OCI-LY7 (cell line): Measurements from ENCODE around the gene MGST2. TPM values are rescaled to one million over a fixed set of nuclear protein-coding genes. Genes with fewer than 3 reads are reported as not detected.
A peak's percentile ranks its signal among the peaks of the same experiment; 100 is the strongest.

ENCODE experiments used
- BruUV-seq: library from RNA; stranded (reverse); fragments of 400-500 nt; replicated peaks from 2 replicates; lab custom pipeline; 2021; lab: Mats Ljungman, UMichigan
- CTCF ChIA-PET: fragments of 300-600 bp; sonication (Branson Sonifier 250); formaldehyde crosslinking; loops from one replicate; lab custom pipeline; 2022; ENCODE audit warnings: antibody characterized with exemption; ENCODE audit not compliant: unreplicated experiment; lab: Charles Lee
- POLR2A ChIA-PET: fragments of 300-600 bp; sonication (Branson Sonifier 250); formaldehyde crosslinking; loops from one replicate; lab custom pipeline; 2022; ENCODE audit warnings: antibody characterized with exemption; lab: Charles Lee
- DNase-seq: peaks from one replicate; pipeline ENCODE4 v3.0.0-alpha.2; 2015; ENCODE audit warnings: low spot score
- H2AFZ ChIP-seq: fragments of 200-600 bp; sonication (generic), shearing (Covaris generic); 2 replicates; pipeline ENCODE4 v1.6.1; 2014; ENCODE audit warnings: mild to moderate bottlenecking, antibody characterized with exemption, low read length, moderate library complexity
- H3K27ac ChIP-seq: fragments of 200-600 bp; sonication (generic); 2 replicates; pipeline ENCODE4 v1.5.1; 2014; ENCODE audit warnings: mixed run types, low read depth, mild to moderate bottlenecking, moderate library complexity, low read length, inconsistent platforms; ENCODE audit not compliant: poor library complexity, severe bottlenecking
- H3K36me3 ChIP-seq: fragments of 200-600 bp; sonication (generic); 2 replicates; pipeline ENCODE4 v1.6.1; 2014; ENCODE audit warnings: mild to moderate bottlenecking, antibody characterized with exemption, low read length, moderate library complexity, mixed read lengths; ENCODE audit not compliant: insufficient read depth
- H3K4me1 ChIP-seq: fragments of 200-600 bp; sonication (generic); 2 replicates; pipeline ENCODE4 v1.5.1; 2014; ENCODE audit warnings: mild to moderate bottlenecking, low read length; ENCODE audit not compliant: insufficient read depth, poor library complexity, severe bottlenecking
- H3K4me2 ChIP-seq: fragments of 200-600 bp; sonication (generic); 2 replicates; pipeline ENCODE4 v1.6.1; 2014; ENCODE audit warnings: mild to moderate bottlenecking, low read length
- H3K4me3 ChIP-seq: fragments of 200-600 bp; sonication (generic); 2 replicates; pipeline ENCODE4 v1.5.1; 2014; ENCODE audit warnings: mild to moderate bottlenecking, low read depth, low read length; ENCODE audit not compliant: poor library complexity, severe bottlenecking
- H3K79me2 ChIP-seq: fragments of 200-600 bp; sonication (generic); 2 replicates; pipeline ENCODE4 v1.6.1; 2016; ENCODE audit warnings: low read depth, mild to moderate bottlenecking, low read length, moderate library complexity, mixed read lengths; ENCODE audit not compliant: insufficient read depth
- H3K9me2 ChIP-seq: fragments of 200-600 bp; sonication (generic); 2 replicates; pipeline ENCODE4 v1.6.1; 2016; ENCODE audit warnings: mild to moderate bottlenecking, low read length, mixed read lengths; ENCODE audit not compliant: insufficient read depth
- H3K9me3 ChIP-seq: fragments of 200-600 bp; sonication (generic); 2 replicates; pipeline ENCODE4 v1.6.1; 2014; ENCODE audit warnings: mild to moderate bottlenecking, mixed run types, low read length, mixed read lengths
- H4K20me1 ChIP-seq: fragments of 200-600 bp; sonication (generic); 2 replicates; pipeline ENCODE4 v1.6.1; 2014; ENCODE audit warnings: mild to moderate bottlenecking, antibody characterized with exemption, low read length, moderate library complexity, mixed read lengths; ENCODE audit not compliant: insufficient read depth
- EZH2phosphoT487 ChIP-seq: fragments of 200-600 bp; sonication (generic); IDR thresholded peaks from 2 replicates; pipeline ENCODE4 v1.6.1; 2018; ENCODE audit warnings: low read depth, borderline replicate concordance, mild to moderate bottlenecking, mixed run types, antibody characterized with exemption, low read length, moderate library complexity, mixed read lengths
- intact Hi-C: fragments of 100-400 bp; cut with micrococcal nuclease; formaldehyde crosslinking; loops from one replicate; pipeline ENCODE4 v1.10.0; 2022; ENCODE audit not compliant: unreplicated experiment
- total RNA-seq, 2 experiments: library from RNA; depleted of rRNA in 1 of 2; stranded (reverse); fragments of >200 nt in 1 of 2; shearing (Covaris generic) in 1 of 2; gene quantifications; 2 replicates each; pipeline ENCODE4 v1.2.3, GENCODE V29; 2014 to 2022
- TF ChIP-seq, protein P1 (sequence below): fragments of 200-600 bp; sonication (generic); conservative IDR thresholded peaks from 2 replicates; pipeline ENCODE4 v1.5.1; 2014; ENCODE audit warnings: mild to moderate bottlenecking, antibody characterized with exemption, low read length, moderate library complexity, mixed read lengths

Gene MGST2
- total RNA-seq, 2 experiments from 2014 or later, result 4.7 to 11.7 TPM

DNA sequence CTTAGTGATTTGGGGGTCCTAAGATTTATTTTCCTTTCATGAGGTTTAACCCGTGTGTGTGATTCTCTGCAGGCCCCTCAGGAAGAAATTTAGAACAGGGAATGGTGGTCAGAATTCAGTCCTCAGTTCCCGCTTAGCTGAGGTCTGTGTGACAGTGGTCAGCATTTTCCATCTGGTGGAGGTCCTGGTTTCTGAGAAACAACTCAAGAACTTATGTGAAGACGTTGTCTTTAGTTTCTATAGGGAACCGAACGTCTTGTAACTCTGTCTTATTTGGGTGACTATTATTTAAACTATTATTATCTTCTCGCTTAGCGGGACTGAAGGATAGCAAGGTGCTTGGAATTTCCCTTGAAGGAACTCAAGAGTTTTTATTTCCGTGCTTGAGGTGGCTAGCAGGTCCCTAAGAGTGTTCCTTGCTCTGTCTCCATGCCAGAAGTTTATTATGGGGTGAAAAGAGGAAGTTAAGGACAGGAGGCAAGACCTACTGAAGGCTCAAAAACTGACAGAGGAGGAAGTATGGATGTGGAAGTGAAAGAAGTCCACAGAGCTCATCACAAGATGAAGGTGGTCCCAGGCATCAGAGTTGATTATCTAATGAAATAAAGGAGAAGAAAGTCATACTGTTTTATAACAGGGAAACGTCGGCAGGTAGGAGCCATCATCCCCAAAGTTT, 9.4 kb downstream of the MGST2 start:
- no peaks in the 10 kb centered on the region for H3K79me2 ChIP-seq
- TF ChIP-seq, protein P1, sequence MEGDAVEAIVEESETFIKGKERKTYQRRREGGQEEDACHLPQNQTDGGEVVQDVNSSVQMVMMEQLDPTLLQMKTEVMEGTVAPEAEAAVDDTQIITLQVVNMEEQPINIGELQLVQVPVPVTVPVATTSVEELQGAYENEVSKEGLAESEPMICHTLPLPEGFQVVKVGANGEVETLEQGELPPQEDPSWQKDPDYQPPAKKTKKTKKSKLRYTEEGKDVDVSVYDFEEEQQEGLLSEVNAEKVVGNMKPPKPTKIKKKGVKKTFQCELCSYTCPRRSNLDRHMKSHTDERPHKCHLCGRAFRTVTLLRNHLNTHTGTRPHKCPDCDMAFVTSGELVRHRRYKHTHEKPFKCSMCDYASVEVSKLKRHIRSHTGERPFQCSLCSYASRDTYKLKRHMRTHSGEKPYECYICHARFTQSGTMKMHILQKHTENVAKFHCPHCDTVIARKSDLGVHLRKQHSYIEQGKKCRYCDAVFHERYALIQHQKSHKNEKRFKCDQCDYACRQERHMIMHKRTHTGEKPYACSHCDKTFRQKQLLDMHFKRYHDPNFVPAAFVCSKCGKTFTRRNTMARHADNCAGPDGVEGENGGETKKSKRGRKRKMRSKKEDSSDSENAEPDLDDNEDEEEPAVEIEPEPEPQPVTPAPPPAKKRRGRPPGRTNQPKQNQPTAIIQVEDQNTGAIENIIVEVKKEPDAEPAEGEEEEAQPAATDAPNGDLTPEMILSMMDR, result no peak
- no peak for TF ChIP-seq EZH2phosphoT487
- H3K36me3 ChIP-seq, result peaks cover 6% of the 10 kb centered on the region; the same call in 1 of the 2 replicates
- no TSS peak for BruUV-seq
- intact Hi-C loops, result no loop called here
- ChIA-PET POLR2A (interaction anchor here (0.5 to 1.0 kb wide), 4 partner anchors 9 to 52 kb away, joined by 3 to 5 read pairs (median 3); partner anchors contain the start of gene MGST2), CTCF (no interaction called here)
- H3K9me3 ChIP-seq, result no peaks in the 10 kb centered on the region
- no peak overlapping the region for H3K4me3 ChIP-seq
- no peak overlapping the region for H3K27ac ChIP-seq
- H2AFZ ChIP-seq, result no peak overlapping the region
- H3K9me2 ChIP-seq, result no peaks in the 10 kb centered on the region
- H3K4me2 ChIP-seq, result peak overlapping the region; percentile 26; the same call in 1 of the 2 replicates
- peak; percentile 49 for DNase-seq
- H3K4me1 ChIP-seq, result peaks cover 8% of the 10 kb centered on the region
- H4K20me1 ChIP-seq, result no peaks in the 10 kb centered on the region

DNA sequence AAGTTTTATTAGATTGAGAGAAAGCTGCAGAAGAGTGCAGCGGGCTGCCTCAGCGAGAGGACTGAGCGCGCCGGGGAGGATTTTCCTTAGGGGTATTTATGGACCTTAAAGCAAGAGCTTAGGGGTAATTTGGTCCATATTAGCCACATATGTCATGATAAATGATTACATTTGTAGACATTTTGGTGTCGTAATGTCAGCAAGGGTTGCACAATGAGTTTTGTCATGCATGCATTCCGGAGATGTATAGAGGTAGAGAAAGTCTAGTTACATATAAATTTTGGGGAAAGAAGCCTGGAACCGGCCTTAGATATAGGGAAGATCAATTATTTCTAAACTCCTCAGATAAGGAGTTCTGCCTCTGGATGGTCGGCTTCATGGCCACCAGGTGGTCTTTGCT, 10.0 kb downstream of the MGST2 start:
- H3K4me2 ChIP-seq, result 0 out of 2 replicates have a peak overlapping the region, but pooled peaks have one; percentile 26
- ChIA-PET CTCF (no interaction called here), POLR2A (no interaction called here)
- peaks cover 8% of the 10 kb centered on the region for H3K4me1 ChIP-seq
- no TSS peak for BruUV-seq
- H2AFZ ChIP-seq, result no peak overlapping the region
- no peaks in the 10 kb centered on the region for H3K9me2 ChIP-seq
- H4K20me1 ChIP-seq, result no peaks in the 10 kb centered on the region
- peaks cover 6% of the 10 kb centered on the region; the same call in 1 of the 2 replicates for H3K36me3 ChIP-seq
- H3K79me2 ChIP-seq, result no peaks in the 10 kb centered on the region
- intact Hi-C loops, result no loop called here
- no peak overlapping the region for H3K27ac ChIP-seq
- H3K9me3 ChIP-seq, result no peaks in the 10 kb centered on the region
- TF ChIP-seq, protein P1, result no peak
- no peak for TF ChIP-seq EZH2phosphoT487
- no peak for DNase-seq
- no peak overlapping the region for H3K4me3 ChIP-seq

DNA sequence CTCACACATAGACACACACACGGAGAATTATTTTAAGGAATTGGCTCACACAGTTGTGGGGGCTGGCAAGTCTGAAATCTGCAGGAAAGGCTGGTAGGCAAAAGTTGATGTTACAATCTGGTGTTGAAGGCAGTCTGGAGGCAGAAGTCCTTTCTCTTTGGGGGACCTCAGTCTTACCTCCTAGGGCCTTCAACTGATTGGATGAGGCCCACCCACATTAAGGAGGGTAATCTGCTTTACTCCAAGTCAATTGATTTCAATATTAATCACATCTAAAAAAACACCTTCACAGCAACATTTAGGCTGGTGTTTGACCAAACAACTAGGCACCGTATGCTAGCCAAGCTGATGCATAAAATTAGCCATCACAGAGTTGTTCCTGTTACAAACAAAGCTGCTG, 10.7 kb downstream of the MGST2 start:
- H3K9me2 ChIP-seq, result no peaks in the 10 kb centered on the region
- H3K4me3 ChIP-seq, result no peak overlapping the region
- peaks cover 6% of the 10 kb centered on the region; the same call in 1 of the 2 replicates for H3K36me3 ChIP-seq
- POLR2A ChIA-PET, result no interaction called here
- CTCF ChIA-PET, result no interaction called here
- BruUV-seq, result no TSS peak
- no peaks in the 10 kb centered on the region for H4K20me1 ChIP-seq
- no peak for TF ChIP-seq EZH2phosphoT487
- TF ChIP-seq, protein P1, result no peak
- no peaks in the 10 kb centered on the region for H3K79me2 ChIP-seq
- no peak for DNase-seq
- H3K27ac ChIP-seq, result no peak overlapping the region
- no peaks in the 10 kb centered on the region for H3K9me3 ChIP-seq
- H2AFZ ChIP-seq, result no peak overlapping the region
- H3K4me2 ChIP-seq, result no peak overlapping the region
- intact Hi-C loops, result no loop called here
- peaks cover 8% of the 10 kb centered on the region for H3K4me1 ChIP-seq
